Measurements from ENCODE around the gene NRXN3. TPM values are rescaled to one million over a fixed set of nuclear protein-coding genes. Genes with fewer than 3 reads are reported as not detected.

NRXN3 gene
- polyA plus RNA-seq, 1 experiment, result 1.1 TPM

DNA sequence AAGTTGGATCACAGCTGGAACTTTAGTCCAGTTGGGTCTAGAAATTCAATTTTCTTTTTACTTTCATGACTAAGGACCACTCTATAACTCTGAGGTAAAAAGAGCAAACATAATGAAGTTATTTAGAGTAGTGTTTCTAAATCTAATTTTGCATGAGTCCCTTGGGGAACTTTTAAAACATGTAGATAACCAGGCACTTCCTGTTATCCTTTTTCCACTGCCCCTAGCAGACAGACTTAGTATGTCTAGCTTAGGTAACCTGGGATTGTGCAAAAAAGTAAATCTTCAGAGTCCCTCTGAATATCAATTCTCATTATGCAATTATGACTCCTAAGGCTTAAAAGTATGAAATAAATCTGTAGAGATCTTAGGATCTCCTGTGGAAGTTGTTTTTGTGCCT, 1669.9 kb downstream of the NRXN3 start:
- Histone ChIP-seq H3K27ac (ENCODE audit: low read depth, low read length) (no peak overlapping the region), H3K4me3 (ENCODE audit: low read depth, low read length) (no peak overlapping the region), H3K9me3 (ENCODE audit: control insufficient read depth, insufficient read depth, low read length) (no peaks in the 10 kb centered on the region), H3K27me3 (ENCODE audit: control insufficient read depth, insufficient read depth, low read length) (no peaks in the 10 kb centered on the region)
- ChIA-PET CTCF (interaction anchor here (1.0 kb wide), 1 partner anchor 19 kb away, joined by 3 read pairs; no protein-coding TSS in a partner anchor), POLR2A (no interaction called here)
- no peak for DNase-seq (ENCODE audit: low read depth, low spot score)
- TF ChIP-seq, protein P1, sequence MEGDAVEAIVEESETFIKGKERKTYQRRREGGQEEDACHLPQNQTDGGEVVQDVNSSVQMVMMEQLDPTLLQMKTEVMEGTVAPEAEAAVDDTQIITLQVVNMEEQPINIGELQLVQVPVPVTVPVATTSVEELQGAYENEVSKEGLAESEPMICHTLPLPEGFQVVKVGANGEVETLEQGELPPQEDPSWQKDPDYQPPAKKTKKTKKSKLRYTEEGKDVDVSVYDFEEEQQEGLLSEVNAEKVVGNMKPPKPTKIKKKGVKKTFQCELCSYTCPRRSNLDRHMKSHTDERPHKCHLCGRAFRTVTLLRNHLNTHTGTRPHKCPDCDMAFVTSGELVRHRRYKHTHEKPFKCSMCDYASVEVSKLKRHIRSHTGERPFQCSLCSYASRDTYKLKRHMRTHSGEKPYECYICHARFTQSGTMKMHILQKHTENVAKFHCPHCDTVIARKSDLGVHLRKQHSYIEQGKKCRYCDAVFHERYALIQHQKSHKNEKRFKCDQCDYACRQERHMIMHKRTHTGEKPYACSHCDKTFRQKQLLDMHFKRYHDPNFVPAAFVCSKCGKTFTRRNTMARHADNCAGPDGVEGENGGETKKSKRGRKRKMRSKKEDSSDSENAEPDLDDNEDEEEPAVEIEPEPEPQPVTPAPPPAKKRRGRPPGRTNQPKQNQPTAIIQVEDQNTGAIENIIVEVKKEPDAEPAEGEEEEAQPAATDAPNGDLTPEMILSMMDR (IDR thresholded peaks at IDR 0.05; ENCODE audit: low read depth, low read length), result no peak

DNA sequence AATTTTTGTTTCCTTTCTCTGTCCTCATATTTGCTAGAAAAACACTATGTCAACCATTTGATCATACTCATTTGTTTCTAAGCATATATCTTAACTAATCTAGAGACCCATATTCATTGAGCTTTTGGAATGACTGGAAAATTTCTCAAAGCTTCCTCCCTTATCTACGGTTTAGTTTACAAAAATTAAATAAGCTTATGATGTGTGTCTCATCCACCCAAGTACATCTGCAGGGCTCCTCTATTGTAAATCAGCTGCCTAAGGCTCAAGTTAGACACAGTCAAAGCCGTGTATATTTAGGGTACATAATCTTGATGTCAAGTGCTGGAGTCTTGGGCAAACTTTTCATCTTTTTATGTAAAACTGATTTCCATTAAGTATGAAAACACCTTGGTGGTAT, 1670.7 kb downstream of the NRXN3 start:
- Histone ChIP-seq H3K9me3 (ENCODE audit: control insufficient read depth, insufficient read depth, low read length) (no peaks in the 10 kb centered on the region), H3K27me3 (ENCODE audit: control insufficient read depth, insufficient read depth, low read length) (no peaks in the 10 kb centered on the region), H3K27ac (ENCODE audit: low read depth, low read length) (no peak overlapping the region), H3K4me3 (ENCODE audit: low read depth, low read length) (no peak overlapping the region)
- POLR2A ChIA-PET, result no interaction called here
- CTCF ChIA-PET, result no interaction called here
- no peak for DNase-seq (ENCODE audit: low read depth, low spot score)
- TF ChIP-seq, protein P1 (IDR thresholded peaks at IDR 0.05; ENCODE audit: low read depth, low read length), result no peak

DNA sequence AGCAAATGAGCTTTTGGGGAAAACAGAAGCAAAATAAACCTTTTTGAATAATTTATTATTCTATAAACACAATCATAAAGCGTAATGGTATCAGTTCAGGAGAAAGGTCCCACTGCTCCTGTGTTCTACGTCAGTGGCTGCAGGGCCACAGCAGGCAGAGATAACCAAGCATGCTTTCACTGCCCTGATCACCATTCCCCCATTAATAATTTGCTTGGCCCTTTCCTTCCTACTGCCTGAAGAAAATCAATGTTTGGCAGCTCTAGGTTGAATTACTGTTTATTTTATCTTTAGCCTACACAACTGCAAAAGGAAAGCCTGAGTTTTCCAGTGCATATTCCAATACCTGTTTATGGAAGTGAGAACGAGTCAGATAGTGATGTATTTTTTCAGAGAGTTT, 1671.3 kb downstream of the NRXN3 start:
- no peak for DNase-seq (ENCODE audit: low read depth, low spot score)
- H3K9me3 ChIP-seq (ENCODE audit: control insufficient read depth, insufficient read depth, low read length), result no peaks in the 10 kb centered on the region
- TF ChIP-seq, protein P1 (IDR thresholded peaks at IDR 0.05; ENCODE audit: low read depth, low read length), result no peak
- ChIA-PET CTCF (no interaction called here), POLR2A (interaction anchor here (0.6 kb wide), 1 partner anchor 566 kb away, joined by 3 read pairs; no protein-coding TSS in a partner anchor)
- H3K27ac ChIP-seq (ENCODE audit: low read depth, low read length), result no peak overlapping the region
- H3K27me3 ChIP-seq (ENCODE audit: control insufficient read depth, insufficient read depth, low read length), result no peaks in the 10 kb centered on the region
- no peak overlapping the region for H3K4me3 ChIP-seq (ENCODE audit: low read depth, low read length)

- CTCF ChIA-PET, result no interaction called here
- H3K27me3 ChIP-seq (ENCODE audit: control insufficient read depth, insufficient read depth, low read length), result no peaks in the 10 kb centered on the region
- no peaks in the 10 kb centered on the region for H3K9me3 ChIP-seq (ENCODE audit: control insufficient read depth, insufficient read depth, low read length)
- POLR2A ChIA-PET, result no interaction called here
- TF ChIP-seq, protein P1 (IDR thresholded peaks at IDR 0.05; ENCODE audit: low read depth, low read length), result no peak
- no peak overlapping the region for H3K4me3 ChIP-seq (ENCODE audit: low read depth, low read length)
- DNase-seq (ENCODE audit: low read depth, low spot score), result peak; percentile 15
- H3K27ac ChIP-seq (ENCODE audit: low read depth, low read length), result no peak overlapping the region
Measured at GRCh38 chr14:79842270-79842669, 1672.1 kb downstream of the NRXN3 start.

GRCh38 chr14:79852950-79853744, 1683.0 kb downstream of the NRXN3 start:
- DNase-seq (ENCODE audit: low read depth, low spot score), result no peak
- Histone ChIP-seq H3K4me3 (ENCODE audit: low read depth, low read length) (no peak overlapping the region), H3K9me3 (ENCODE audit: control insufficient read depth, insufficient read depth, low read length) (no peaks in the 10 kb centered on the region; the same call in 1 of the 2 replicates), H3K27me3 (ENCODE audit: control insufficient read depth, insufficient read depth, low read length) (no peaks in the 10 kb centered on the region), H3K27ac (ENCODE audit: low read depth, low read length) (no peak overlapping the region)
- POLR2A ChIA-PET, result no interaction called here
- CTCF ChIA-PET, result no interaction called here
- TF ChIP-seq, protein P1 (IDR thresholded peaks at IDR 0.05; ENCODE audit: low read depth, low read length), result no peak

Data from AG04450 (cell line).